Measurements from ENCODE around the gene SYT8.

DNA sequence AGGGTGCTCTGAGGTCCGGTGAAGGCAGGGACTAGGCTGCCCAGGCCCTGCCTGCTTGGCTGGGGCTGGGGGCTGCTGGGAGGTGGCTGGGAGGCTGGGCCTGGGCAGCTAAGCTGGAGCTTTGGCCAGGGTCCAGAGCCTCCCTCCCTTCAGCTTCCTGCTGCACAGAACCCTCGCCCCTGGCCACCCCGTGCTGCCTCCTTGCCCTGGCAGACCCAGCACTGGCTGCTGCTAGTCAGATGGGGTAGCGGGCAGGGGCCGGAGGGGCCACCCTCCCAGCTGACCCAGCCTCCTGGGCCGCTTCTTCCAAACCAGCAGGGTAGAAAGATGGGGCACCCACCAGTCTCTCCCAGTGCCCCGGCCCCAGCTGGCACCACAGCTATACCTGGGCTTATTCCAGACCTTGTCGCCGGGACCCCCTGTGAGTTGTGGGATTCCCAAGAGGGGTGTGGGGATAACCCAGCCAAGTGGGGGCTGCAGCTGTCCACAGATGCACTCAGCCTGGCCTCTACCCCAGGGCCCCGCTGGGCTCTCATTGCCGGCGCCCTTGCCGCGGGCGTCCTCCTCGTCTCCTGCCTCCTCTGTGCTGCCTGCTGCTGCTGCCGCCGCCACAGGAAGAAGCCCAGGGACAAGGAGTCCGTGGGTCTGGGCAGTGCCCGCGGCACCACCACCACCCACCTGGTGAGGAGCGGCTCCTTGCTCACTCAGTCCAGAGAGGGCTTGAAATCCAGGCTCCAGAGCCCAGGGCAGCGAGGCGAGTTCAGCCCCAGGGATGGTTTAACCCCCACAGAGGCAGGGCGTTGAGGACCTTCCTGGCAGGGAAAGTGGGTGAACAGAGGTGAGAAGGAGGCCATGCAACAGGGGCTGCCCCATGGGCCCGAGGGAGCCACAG, at the start of gene SYT8:
- TF ChIP-seq BHLHE40 (IDR thresholded peaks at IDR 0.05; ENCODE audit: borderline replicate concordance), result no peak
- TF ChIP-seq SP1 (IDR thresholded peaks at IDR 0.05), result no peak
- TF ChIP-seq FOXA1 (IDR thresholded peaks at IDR 0.05), result no peak
- TF ChIP-seq FOXM1 (IDR thresholded peaks at IDR 0.05; ENCODE audit: borderline replicate concordance), result no peak
